Measurements from ENCODE around the gene LRSAM1.

The LRSAM1 gene

GRCh38 chr9:127537792-127538191, 86.5 kb downstream of the LRSAM1 start:
- DNase-seq, result no peak

DNA sequence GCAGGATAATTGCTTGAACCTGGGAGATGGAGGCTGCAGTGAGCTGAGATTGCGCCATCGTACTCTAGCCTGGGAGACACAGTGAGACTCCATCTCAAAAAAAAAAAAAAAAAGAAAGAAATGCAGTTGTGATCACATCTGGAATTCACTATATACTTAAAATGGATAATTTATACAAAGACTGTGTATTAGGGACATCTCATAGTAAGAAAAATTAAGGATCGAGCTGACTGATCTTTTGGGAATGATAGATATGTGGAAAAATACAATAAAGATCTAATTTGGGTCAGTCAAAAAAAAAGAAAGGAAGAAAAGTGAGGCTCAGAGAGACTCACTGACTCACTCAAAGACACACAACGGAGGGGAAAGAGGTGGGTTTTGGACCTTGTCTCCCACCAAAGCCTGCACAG, 87.5 kb downstream of the LRSAM1 start:
- DNase-seq, result no peak

- no peak for DNase-seq
These were observed 88.1 kb downstream of the LRSAM1 start for GRCh38 chr9:127539259-127539981.

DNA sequence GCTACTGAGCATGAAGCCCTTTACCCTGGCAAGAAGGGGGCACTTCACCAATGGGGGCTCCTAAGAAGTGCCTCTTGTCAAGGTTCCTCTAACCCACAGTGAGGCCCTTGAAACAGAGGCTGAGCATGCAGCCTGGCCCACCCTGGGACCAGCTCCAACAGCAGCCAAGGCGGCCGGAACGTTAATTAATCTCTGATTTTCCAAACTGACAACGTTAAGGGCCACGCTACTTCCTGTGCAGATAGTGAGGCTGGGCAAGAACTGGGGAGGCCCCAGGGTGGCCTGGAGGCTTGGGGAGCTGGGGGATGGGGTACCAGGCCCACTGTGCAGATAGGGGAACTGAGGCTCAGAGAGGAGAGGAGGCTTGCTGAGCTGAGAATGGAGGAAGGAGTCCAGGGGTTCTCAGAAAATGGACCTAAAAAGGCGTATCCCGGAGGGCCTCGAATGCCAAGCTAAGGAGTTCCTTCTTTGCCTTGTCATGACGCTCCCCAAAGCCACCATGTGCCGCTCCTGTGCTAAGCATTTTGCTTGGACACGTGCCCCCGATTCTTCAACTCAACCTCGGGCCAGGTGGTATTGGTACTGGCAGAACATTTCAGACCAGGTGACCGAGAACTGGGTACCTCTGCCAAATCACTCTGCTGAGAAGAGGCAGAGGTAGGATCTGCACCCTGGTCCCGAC, 88.8 kb downstream of the LRSAM1 start:
- DNase-seq, result no peak

GRCh38 chr9:127540664-127541041, 89.3 kb downstream of the LRSAM1 start:
- no peak for DNase-seq

- DNase-seq, result no peak
These were observed 89.9 kb downstream of the LRSAM1 start for GRCh38 chr9:127541176-127541575.

- no peak for DNase-seq
These were observed 90.6 kb downstream of the LRSAM1 start for GRCh38 chr9:127541865-127542264.

- no peak for DNase-seq
These were observed 91.9 kb downstream of the LRSAM1 start for GRCh38 chr9:127543221-127543620.

DNA sequence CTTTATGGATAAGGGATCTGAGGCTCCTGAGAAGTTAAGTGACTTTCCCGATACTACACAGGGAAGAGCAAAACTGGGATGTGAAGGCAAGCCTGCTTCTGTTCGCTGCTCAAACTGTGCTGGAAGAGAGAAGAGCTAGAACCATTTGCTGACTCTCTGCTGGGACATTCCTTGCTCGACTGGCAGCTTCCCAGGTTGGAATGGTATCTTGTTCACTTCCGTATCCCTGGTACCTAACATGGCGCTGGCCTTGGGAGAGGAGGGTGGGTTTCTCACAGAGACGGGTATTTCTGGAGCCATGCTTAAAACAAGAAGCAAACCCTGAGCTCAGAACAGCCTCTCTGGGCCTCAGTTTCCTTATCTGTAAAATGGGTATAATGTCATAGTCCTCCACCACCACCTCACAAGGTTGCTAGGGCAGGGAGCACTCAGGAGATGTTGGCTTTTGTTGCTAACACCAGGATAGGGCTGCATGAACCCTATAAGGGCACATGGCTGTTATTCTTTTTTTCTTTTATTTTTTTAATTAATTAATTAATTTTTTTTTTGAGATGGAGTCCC, 92.7 kb downstream of the LRSAM1 start:
- DNase-seq, result no peak

- no peak for DNase-seq
These were observed 94.2 kb downstream of the LRSAM1 start for GRCh38 chr9:127545196-127546124.

DNA sequence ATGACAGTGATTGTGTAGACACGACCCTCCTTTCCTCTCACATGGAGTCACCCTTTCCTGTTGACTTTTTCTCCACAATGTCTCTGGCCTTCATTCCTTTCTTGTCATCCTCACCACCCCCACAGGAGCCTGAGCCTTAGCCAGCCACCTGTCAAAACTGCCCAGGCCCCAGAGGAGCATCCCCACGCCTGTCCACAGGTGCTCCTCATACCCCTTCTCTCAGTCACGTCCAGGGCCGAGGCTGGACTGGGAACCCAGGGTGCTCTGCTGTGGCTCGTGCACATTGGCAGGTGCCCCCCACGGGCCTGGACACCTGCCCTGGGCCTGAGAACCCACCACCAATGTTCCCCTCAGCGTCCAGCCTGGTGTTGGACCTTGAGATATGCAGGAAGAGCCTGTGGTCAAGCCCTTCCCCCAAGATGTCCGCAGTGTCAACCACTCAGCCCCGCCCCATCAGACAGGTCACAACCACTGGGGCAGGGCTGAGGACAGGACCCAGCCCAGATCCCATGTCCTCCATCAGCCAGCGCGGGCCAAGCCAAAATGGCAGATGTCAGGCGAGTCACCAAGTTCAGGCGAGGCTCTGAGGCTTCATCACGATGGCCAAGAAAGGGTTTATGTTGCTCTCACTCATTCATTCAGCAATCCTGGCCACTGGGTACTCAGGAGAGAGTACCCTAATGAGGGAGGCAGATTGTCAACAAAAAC, 95.0 kb downstream of the LRSAM1 start:
- DNase-seq, result no peak

DNA sequence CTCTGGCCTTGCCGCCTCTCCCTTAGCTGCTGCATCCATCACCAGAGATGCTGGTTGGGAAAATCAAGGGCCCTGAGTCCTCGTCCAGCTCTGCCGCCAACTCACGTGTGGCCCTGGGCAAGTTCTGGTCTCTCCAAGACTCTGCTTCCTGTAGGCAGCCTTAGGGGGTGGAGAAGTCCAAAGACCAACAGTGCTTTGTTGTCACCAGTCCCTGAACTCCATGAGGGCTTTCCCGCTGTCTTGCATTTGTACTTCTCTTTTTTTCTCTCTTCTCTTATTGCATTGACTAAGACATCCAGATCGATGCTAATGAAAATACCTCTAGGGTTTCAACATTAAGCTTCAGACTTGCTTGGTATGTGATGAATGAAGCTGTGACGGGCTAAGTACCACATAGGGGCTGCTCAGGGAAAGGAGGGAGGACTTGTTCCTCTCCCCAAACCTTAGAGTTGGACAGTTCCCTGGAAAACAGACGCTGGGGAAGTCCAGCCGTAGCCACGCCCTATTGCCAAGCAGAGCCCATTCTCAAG, 97.1 kb downstream of the LRSAM1 start:
- DNase-seq, result no peak

DNA sequence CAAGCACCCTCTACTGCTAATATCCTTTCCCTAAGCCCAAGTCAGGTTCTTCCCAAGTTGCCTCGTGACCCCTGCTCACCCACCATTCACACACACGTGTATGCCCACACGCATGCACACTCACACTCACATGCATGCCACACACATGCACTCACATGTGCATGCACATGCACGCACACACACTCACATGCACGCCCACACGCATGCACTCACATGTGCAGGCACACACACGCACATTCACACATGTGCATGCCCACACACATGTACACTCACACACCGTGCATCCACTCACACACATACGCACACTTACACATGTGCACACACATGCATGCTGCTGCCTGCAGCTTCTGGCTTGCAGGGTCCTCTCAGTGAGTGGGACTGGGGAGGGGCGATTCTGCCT, 97.9 kb downstream of the LRSAM1 start:
- DNase-seq, result no peak

DNA sequence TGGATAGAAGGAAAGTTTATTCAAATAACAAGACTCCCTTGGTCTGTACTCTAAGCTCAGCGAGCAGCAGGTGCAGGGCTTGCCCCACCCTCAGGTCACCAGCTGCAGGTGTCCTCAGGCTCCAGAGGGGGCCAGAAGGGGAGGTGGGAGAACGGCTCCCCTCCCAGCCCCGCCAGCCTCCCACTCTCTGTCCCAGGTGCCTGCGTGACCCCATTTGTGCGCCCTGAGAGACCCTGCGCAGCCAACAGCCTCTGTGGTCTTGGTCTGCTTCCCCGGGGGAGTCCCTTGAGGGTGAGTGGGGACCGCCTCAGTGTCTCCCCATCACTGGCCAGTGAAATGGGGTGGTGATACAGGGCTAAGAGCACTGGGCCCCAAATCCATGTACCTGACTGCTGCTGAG, 98.4 kb downstream of the LRSAM1 start:
- no peak for DNase-seq

GRCh38 chr9:127550282-127550681, 99.0 kb downstream of the LRSAM1 start:
- no peak for DNase-seq

DNA sequence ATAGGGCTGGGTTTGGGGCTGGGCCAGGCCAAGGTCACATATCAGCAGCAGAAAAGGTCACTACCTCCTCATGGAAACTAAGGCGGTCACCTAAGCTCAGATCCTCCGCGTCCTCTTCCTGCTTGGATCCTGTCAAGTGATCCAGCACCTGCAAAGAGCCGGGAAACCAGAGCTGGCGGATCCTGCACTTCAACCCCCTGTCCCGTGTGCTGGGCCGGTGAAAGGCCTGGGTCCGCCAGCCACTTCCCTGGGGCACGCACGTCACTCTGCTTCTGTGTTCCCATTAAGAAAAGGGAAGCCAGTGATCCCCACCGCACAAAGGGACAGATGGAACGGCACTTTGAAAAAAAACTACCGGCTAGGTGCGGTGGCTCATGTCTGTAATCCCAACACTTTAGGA, 99.4 kb downstream of the LRSAM1 start:
- no peak for DNase-seq

Data from GDM1 (cell line).